Measurements from ENCODE around the gene EIPR1.
A peak's percentile ranks its signal among the peaks of the same experiment; 100 is the strongest.
"Not testable (repeated sequence)": the region's sequence is repeated elsewhere in the genome, so short reads cannot be mapped to it uniquely, and the experiment has no call there.

EIPR1 gene

DNA sequence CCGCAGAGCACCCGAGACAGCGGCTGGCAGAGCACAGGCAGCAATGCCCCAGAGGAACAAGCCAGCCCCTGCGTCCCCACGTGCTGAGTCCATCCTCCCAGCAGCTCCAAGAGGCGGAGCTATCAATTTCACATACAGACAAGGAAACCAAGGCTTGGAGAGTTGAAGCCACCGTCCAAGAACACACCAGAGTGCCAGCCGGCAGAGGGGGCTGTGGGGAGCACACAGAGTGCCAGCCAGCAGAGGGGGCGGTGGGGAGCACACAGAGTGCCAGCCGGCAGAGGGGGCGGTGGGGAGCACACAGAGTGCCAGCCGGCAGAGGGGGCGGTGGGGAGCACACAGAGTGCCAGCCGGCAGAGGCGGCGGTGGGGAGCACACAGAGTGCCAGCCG is 91.0 kb downstream of the EIPR1 start:
- DNase-seq: not testable (repeated sequence)

DNA sequence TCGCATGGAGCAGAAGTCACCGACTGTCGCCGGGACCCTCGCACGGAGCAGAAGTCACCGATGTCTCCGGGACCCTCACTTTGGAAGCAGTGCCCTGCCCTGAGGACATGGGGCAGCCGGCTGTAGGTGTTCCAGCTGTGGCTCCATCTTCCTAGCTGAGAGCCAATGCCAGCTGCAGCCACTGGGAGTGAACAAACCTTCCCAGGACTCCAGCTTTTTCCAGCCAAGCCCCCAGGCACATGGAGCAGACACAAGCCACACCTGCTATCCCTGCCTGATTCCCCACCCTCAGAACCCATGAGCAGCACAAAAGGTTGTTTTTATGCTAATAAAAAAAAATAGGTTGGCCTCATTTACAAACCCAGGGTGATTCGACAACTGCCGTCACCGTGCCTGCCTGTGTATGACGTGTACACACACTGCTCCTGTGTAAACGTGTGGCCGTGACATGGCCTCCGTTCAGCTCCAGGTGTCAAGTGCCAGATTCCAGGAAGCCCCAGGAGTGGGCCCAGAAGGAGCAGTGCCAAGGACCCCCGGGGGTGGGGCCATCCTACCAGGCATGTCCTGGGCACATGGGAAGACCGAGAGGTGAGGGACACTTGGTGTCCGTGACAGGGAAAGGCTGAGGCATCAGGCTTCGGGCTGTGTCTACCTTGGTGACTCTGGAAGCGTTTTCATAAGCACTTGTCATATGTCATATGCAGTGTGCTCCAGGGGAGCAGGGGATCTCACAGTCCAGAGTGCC is 91.5 kb downstream of the EIPR1 start:
- no peak for DNase-seq

DNA sequence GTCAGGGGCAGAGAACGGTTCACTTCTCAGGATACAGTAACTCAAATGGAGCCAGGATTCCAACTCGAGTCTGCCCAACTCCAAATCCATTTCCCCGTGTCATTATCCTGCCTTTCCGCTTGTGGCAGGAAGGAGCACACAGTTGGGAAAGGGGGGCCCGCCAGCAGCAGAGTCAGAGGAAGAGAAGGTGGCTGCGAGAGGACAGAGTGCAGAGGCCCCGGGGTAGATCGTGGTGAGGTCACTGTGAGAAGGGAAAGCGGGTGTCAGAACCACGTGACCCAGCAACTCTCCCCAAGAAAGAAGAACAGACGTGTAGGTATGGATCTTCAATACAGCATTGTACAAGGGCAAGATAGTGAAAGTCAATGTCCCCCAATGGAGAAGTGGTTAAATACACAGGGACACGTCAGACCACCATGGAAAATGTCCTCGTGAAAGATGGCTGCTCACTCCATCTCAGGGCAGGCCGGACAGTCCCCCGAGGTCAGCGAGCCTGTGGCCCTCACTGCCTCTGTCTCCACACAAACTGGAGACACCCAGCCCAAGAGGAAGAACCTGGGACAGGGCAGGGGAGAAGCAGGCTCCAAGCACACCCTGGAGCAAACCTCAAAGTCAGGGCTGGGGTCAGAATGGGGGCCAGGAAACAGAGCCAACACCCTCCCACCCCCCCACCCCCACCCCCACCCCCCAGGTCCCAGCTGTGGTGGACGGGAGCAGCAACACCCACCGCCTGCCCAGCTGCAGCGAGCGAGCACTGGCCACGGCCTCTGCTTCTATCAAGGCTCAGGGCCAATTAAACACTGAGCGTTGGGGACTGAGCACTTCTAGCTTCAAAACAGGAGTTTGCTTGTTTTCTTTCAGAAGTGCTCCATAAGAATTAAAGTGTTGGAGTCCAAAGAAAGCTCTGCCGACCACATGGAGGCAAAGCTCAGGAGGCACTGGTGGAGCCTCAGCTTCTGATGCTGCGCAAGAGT is 92.7 kb downstream of the EIPR1 start:
- DNase-seq: no peak

DNA sequence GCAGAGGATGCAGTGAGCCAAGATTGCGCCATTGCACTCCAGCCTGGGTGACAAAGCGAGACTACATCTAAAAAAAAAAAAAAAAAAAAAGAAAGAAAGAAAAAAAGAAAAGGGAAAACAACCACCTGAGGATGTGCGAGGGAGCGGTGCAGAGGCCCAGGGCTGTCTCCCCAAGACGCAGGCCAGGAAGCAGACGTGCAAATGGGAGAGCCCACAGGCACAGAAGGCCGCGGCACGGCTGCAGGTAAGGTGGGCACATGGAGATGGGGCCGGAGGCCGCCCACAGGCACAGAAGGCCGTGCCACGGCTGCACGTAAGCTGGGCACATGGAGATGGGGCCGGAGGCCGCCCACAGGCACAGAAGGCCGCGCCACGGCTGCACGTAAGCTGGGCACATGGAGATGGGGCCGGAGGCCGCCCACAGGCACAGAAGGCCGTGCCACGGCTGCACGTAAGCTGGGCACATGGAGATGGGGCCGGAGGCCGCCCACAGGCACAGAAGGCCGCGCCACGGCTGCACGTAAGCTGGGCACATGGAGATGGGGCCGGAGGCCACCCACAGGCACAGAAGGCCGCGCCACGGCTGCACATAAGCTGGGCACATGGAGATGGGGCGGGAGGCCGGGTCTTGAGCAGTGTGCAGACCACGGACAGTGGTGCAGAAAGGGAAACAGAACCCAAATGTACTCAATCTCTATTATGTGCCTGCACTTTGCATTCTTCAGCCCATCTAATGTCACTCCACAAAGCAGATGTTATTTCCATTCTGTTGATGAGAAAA is 93.6 kb downstream of the EIPR1 start:
- not testable (repeated sequence) for DNase-seq

DNA sequence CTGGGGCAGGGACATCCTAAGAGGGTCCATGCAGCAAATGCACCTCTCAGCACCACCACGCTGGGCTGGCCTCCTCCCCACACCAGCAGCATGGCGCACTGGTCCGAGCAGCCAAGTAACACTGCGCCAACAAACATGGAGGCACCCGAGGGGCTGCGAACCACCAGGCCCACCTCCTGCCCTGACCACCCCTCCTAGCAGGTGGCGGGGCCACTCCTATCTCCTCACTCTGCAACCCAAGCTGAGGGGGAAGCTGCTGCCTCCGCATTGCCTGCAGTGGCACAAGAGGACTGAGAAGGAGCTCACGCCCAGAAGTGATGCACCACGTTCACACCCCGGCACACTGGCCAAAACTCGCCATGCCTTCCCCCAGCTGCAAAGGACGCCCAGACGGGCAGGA is 94.4 kb downstream of the EIPR1 start:
- DNase-seq: no peak

DNA sequence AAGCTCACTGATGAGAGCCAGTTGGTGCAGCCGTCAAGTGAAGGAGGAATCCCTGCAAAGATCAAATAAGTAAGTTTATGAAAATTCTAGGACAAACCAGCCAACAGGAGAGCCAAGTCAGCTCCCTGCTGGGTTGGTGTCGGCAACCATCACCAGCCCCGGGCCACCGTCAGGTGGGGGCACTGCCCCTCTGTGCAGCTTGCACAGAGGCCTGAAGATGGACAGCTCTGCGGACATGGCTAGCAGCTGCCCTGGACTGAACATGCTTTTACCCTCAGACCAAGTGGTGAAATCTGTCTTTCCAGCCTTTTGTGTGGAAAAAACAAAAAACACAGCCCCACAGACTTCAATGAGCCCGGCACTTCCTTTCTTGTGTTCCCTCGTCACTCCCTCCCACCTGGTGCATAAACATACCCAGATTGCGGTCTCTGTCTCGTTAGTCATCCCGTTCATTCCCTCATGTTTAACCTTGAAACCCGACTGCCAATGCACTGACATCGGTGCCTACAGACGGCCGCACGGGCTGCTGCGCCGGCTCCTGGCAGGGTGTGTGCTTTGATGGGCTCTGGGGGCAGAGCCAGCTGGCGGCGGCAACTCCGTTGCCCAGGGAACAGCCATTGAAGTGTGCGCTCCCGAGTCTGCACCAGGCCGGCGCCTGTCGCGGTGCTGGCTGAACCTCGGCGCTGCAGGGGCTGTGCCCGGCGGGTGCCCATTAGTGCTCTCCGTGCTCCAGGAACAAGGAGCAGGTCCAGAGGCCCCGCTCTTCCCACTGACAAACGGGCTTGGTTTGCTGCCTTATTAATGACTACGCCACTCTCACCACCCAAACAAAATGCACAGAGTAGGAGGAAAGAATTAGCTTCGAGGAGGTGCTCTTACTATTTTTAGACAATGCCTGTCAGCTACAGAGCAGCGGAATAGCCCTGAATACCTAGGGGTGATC is 95.3 kb downstream of the EIPR1 start:
- peak in 11 of 14 donors; percentile 17 to 96 (median 57) for DNase-seq

DNA sequence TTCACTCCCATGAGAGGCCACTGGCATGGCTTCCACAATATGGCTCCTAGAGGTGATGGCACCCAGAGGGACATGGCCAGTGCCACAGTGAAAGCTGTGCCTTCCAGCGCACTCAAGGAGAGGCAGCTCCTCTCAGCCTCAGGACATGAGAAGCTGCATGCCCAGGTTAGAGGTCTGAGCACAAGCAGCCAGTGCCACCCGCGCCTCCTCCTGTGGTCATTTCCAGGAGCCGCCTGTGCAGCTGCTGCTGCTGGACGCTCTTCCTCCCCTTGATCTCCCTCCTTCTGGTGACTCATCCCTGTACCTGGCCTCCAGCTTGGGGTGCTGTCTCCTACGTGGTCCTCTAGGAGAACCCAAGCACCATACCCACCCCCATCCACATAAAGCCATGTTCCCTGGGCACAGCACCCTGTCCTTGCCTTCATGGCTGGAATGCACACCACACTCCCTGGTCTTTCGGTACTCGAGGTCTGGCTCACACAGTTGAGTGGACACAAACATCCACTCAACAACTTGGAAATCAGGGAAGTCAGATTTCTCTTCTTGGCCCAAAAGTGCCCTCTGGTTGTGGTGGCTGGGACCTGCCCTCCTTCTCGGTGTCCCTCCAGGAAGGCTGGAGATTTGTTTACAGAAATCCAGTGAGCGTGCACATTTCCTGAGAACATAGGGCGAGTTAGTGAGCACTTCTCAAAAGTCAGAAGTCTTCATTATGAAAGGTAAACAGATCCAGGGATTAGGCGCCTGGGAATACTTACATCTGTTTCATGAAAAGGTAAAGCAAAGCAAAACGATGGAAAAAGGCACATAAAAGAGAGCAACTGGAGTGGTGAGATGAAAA is 96.7 kb downstream of the EIPR1 start:
- DNase-seq: no peak

DNA sequence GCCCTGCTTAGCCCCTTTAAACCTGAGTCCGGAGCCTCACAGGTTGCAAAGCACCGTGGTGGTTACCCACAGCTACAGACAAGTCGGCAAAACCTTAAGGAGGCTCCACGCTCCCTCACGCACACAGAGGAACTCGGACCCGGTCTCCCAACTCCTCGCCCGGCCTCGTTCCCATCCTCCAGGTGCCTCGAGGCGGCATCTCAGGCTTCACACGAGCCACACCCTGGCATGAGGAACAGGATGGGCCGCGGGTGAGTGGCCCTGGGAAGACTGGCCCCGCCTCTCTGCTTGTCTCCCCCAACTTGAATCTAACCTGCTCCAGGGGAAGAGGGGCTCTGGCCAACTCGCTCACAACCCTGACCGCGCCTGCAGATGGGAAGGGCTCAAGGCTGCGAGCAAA is 97.4 kb downstream of the EIPR1 start:
- no peak for DNase-seq

DNA sequence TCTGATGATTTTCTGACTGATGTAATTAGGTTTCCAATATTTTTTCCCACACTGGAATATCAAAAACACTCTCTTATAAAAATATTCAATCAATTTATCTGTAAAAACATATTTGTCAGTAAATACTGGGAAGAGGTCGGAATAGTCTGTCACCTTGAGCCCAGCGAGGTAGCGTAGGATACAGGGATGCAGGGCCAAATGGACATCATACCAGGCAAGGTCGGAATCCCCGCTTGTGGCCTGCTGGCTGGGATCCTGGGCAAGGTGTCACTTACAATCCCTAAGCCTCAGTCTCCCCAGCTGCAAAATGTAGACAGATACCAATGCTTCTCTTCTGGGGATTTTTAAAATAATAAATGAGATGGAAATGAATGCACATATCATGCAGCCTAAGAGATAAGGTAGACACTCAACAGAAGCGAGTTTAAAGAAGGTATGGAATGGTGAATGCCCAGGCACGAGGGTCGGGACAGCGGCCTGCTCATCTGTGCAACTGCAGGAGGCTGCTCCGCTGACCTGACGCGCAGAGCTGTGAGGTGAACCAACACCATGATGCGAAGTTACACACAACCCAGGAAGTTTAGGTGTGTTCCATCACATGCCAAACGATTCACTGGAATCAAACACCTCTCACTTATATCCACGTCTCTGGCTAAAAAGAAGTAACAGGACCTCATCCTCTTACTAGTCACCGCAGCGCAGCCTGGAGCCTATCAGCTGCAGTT is 98.2 kb downstream of the EIPR1 start:
- DNase-seq: no peak

DNA sequence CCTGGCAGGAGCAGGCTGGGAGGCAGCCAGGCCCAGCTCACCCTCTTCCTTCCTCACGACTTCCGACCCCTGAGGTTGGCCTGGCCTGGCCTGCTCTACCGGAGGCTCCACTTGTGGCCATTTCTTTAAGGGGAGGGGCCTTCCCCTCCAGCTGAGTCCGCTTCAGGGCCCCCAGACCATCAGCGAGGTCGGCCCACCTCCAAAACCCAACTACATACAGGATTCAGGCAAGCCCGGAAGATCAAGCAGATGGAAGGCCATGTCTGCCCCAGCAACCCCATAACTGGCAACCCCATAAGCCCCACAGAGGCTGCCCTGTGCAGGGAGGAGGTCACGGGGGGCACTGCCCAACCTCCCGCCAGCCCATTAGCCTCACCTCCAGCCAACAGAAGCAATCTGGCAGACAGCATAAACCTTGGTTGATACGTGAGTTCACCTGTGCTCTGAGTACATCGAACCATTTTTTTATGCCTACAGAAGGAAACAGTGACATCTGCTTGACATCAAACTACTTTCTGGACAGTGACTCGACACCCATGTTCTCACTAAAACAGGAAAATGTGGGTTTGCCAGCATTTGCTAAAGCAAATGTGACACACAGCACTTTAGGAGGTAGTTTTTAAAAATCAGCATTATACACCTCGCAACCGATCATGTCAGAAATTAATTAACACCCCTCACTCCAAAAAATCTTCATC is 98.9 kb downstream of the EIPR1 start:
- no peak for DNase-seq

DNA sequence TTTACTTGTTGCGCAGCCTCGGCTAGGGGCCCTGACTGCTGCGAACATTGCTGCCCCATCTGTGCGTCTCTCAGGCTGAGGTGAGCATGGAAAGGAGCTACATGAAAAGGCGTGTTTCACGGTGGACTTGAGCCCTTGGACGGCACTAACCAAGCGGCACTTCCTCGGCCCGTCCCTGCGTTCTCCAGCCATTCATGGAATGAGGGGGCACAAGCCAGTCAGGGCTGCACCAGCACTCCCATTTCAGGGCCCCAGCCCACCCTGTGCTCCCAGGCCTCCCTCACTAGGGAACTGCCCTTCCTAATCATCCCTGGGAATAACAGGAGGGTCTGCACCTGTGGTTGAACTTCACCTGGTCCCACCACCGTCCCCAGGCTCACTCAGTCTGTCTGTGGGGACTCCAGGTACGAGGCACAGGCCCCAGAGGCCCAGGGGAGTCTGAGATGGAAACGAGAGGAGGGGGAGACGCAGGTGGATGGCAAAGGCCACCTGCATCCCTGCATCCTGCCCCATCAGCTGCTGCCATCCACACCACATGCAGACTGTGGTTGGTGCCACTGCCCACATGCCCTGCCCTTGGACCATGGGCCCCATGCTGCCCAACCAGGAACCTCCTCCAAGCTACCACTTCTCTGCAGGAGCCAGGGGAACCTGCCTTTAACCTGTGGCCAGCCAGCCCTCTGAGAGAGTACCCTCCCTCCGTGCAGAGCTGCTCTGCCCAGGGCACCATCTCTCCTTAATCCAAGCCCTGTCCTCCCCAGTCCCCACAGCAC is 99.7 kb downstream of the EIPR1 start:
- DNase-seq: no peak

DNA sequence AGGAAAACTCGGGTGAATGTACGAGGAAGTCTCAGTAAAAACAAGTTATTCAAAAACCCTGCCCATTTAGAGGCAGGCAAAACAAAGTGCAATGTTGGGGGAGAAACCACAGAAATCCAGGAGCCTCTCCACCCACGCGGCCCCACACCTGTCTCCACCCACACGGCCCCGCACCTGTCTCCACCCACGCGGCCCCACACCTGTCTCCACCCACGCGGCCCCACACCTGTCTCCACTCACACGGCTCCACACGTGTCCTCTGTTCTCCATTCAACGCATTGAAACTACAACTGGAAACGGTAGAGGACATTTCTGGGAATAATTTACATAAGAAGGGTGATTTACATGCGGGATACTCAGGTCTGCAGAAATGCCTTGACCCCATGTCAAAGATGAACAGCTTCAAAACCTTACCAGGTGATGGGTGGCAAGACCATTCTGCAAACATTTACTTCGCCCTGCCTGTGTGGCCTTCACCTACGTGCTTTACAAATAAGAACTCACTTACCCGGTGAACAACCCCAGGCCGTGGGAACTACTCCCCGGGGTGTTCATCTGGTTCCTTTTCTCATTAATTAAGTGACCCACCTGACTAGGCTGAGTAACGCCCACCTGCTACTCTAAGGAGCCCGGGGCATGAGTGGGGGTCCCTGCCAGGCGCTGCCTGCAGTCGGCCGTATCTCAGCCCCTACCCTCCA is 100.4 kb downstream of the EIPR1 start:
- no peak for DNase-seq

DNA sequence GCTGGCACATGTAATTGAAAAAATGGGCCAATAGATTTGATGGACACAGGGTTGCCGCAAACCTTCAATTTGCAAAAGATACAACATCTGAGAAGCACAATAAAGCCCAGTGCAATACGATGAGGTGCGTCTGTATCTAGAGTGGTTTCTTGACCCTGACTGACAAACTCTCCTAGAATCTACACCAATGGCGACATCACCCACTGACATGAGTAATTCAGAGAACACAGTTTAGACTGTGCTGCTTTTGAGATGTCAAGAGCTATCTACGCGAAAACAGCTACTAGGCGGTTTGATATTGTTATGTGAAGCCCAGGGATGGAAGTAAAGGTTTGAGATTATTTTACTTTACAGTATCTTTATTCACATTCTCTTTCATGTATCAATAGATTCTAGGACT is 104.9 kb downstream of the EIPR1 start:
- DNase-seq: no peak

DNA sequence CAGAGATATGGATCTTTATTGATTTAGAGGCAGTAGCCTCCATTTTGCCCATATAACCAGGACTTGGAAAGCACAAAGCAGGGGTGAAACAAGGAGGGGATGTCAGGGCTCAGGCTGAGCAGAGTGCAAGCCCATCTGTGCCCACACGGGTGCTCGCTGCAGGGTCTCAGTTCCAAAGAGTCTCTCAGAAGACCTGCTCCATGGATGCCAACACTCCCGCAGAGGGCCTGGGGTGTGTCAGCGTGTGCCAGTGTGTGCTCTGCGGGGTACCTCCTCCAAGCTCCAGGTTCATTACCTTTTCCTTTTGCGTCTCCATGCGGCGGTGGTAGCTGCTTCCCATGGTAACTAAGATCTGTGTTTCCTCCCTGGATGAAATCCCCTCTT is 107.5 kb downstream of the EIPR1 start:
- DNase-seq: no peak

DNA sequence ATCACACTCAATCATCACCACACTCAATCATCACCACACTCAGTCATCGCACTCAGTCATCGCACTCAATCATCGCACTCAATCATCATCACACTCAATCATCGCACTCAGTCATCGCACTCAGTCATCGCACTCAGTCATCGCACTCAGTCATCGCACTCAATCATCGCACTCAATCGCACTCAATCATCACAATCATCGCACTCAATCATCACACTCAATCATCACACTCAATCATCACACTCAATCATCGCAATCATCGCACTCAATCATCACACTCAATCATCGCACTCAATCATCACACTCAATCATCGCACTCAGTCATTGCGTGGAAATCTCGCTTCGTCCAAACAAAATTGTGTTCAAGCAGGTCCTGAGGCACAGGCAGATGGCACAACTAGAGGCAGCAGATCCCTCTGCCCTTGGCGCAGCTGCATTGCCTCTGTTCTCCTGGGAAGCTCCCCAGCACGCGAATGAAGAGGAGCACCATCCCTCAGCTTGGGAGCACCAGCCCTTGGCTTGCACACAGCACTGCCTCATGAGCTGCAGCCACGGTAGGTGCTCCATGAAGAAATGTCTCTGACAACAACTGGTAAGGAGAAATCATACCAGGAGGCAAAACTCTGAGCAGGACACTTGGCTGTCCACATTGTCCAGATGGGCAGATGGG is 108.1 kb downstream of the EIPR1 start:
- no peak for DNase-seq

DNA sequence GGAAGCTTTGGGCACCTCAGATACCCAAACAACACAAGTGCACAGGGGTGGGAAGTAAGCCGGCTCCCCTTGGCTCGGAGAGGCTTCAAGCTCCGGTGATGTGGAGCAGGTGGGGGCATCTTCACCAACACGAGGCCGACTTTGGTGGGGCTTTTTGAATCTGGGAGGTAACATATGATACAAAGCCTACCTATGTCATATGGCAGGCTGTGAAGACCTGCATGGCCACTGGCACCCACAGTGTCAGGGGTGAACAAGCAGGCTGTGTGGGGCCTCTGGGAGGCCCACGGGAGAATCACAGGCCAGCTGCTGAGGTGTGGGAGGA is 109.0 kb downstream of the EIPR1 start:
- no peak for DNase-seq

DNA sequence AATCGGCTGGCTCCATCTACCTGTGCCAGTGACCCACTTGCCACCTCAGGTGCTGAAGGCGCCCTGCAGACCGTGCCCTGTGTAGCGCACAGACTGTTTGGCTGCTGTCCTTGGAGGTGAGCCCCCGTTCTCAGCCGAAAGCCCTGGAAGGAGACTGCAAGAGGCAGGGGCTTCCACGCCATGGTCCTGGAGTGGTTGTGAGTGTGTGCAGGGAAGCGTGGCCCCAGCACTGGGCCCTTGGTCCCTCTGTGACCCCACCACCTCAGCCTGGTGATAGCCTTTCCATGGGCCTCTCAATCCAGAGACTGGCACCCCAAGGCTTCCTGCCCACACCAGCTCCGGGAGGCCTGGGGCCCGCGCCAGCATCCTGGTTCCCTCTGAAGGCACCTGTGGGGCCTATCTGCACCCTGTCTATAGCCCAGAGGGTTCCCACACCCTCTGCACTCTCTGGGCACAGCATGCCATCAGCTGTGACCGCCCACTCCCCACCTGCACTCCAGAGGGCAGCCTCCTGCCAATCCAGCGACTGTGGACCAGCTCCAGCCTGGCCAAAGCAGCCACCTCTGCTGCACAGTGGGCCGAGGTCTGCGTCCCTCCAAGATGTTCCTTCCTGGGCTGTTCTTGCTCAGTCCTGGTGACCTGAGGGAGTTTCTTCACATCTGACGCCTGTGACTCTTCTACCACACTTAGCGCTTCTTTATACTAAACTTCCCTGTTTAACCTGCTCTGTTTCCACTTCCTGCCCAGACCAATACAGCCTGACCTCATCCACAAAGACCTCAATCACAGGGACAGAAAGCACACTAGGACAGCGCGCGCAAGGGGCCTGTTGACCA is 109.5 kb downstream of the EIPR1 start:
- DNase-seq: peak in 1 of 14 donors; percentile 14
